GM23338 (cell line): ENCODE results near the gene PARP8. TPM values are rescaled to one million over a fixed set of nuclear protein-coding genes. Genes with fewer than 3 reads are reported as not detected.

Source experiments
- ATAC-seq: fragments of 200-7000 bp; cut with Tn5 transposase; 3 replicates; pipeline ENCODE4 v1.9.1; 2020
- DNase-seq: peaks from one replicate; pipeline ENCODE4 v3.0.0-alpha.2; 2015; ENCODE audit warnings: low spot score
- H2AFZ ChIP-seq: fragments of 200-600 bp; sonication (generic); 2 replicates; pipeline ENCODE4 v1.8.0; 2016; ENCODE audit warnings: antibody characterized with exemption, mild to moderate bottlenecking, moderate library complexity
- H3F3A ChIP-seq: fragments of 200-600 bp; sonication (generic); replicated peaks from 2 replicates; pipeline ENCODE4 v1.8.0; 2017; ENCODE audit warnings: antibody characterized with exemption, mixed run types, low read depth
- H3K27ac ChIP-seq: fragments of 200-600 bp; sonication (generic); 2 replicates; pipeline ENCODE4 v1.6.1; 2016; ENCODE audit warnings: low read depth
- H3K27me3 ChIP-seq: fragments of 200-600 bp; sonication (generic); 2 replicates; pipeline ENCODE4 v1.8.0; 2016; ENCODE audit warnings: mild to moderate bottlenecking, mixed run types, moderate library complexity; ENCODE audit not compliant: insufficient read depth
- H3K36me3 ChIP-seq: fragments of 200-600 bp; sonication (generic); 2 replicates; pipeline ENCODE4 v1.8.0; 2016; ENCODE audit warnings: mild to moderate bottlenecking; ENCODE audit not compliant: insufficient read depth
- H3K4me1 ChIP-seq: fragments of 200-600 bp; sonication (generic); 2 replicates; pipeline ENCODE4 v1.8.0; 2016; ENCODE audit warnings: mild to moderate bottlenecking, moderate library complexity; ENCODE audit not compliant: insufficient read depth
- H3K4me2 ChIP-seq: fragments of 200-600 bp; sonication (generic); 2 replicates; pipeline ENCODE4 v1.7.1; 2017; ENCODE audit warnings: mixed run types
- H3K4me3 ChIP-seq: fragments of 200-600 bp; sonication (generic); 2 replicates; pipeline ENCODE4 v1.6.1; 2016; ENCODE audit warnings: mixed run types
- H3K79me2 ChIP-seq: fragments of 200-600 bp; sonication (generic); replicated peaks from 2 replicates; pipeline ENCODE4 v1.8.0; 2017; ENCODE audit warnings: mild to moderate bottlenecking; ENCODE audit not compliant: insufficient read depth
- H3K9me2 ChIP-seq: fragments of 200-600 bp; sonication (generic); 2 replicates; pipeline ENCODE4 v1.8.0; 2017; ENCODE audit not compliant: insufficient read depth
- H4K20me1 ChIP-seq: fragments of 200-600 bp; sonication (generic); replicated peaks from 2 replicates; pipeline ENCODE4 v1.8.0; 2017; ENCODE audit warnings: mild to moderate bottlenecking; ENCODE audit not compliant: insufficient read depth
- H3K27ac Mint-ChIP-seq: 2 replicates; pipeline ENCODE4 v1.8.0; 2020; ENCODE audit warnings: inconsistent platforms, mild to moderate bottlenecking, moderate library complexity, mixed read lengths
- H3K27me3 Mint-ChIP-seq: 3 replicates; pipeline ENCODE4 v1.8.0; 2022; ENCODE audit warnings: low read depth, mild to moderate bottlenecking, moderate library complexity, mixed read lengths, inconsistent platforms; ENCODE audit not compliant: insufficient read depth, poor library complexity
- H3K36me3 Mint-ChIP-seq: 3 replicates; pipeline ENCODE4 v1.8.0; 2021; ENCODE audit warnings: low read depth, mild to moderate bottlenecking, inconsistent platforms, moderate library complexity, mixed read lengths
- H3K4me1 Mint-ChIP-seq: 3 replicates; pipeline ENCODE4 v1.8.0; 2020; ENCODE audit warnings: mild to moderate bottlenecking, inconsistent platforms, mixed read lengths
- H3K4me3 Mint-ChIP-seq: 3 replicates; pipeline ENCODE4 v1.8.0; 2021; ENCODE audit warnings: moderate library complexity, mild to moderate bottlenecking, inconsistent platforms, mixed read lengths
- H3K9me3 Mint-ChIP-seq: 3 replicates; pipeline ENCODE4 v1.8.0; 2020; ENCODE audit warnings: moderate library complexity, mild to moderate bottlenecking, inconsistent platforms, mixed read lengths
- CTCF ChIP-seq, 2 experiments: fragments of 200-600 bp in 1 of 2; sonication (generic) in 1 of 2; conservative IDR thresholded peaks; 2 replicates each; pipeline versions ENCODE4 v1.5.1 to v1.6.1; 2016 to 2017; ENCODE audit warnings: antibody characterized with exemption in 2 of 2, low read depth in 2 of 2, mild to moderate bottlenecking in 2 of 2, moderate library complexity in 1 of 2
- EZH2 ChIP-seq: fragments of 200-600 bp; sonication (generic); IDR thresholded peaks from one replicate; pipeline ENCODE4 v1.8.0; 2017; ENCODE audit warnings: antibody characterized with exemption, mild to moderate bottlenecking, low read depth; ENCODE audit not compliant: unreplicated experiment
- EZH2phosphoT487 ChIP-seq: fragments of 200-600 bp; sonication (generic); IDR thresholded peaks from one replicate; pipeline ENCODE4 v1.8.1; 2018; ENCODE audit warnings: antibody characterized with exemption; ENCODE audit not compliant: unreplicated experiment
- POLR2AphosphoS5 ChIP-seq: IDR thresholded peaks from 2 replicates; pipeline ENCODE4 v1.6.1; 2016; ENCODE audit warnings: antibody characterized with exemption, low read depth
- REST ChIP-seq: IDR thresholded peaks from one replicate; pipeline ENCODE4 v1.6.1; 2018; ENCODE audit warnings: antibody characterized with exemption; ENCODE audit not compliant: unreplicated experiment
- STAT1 ChIP-seq: IDR thresholded peaks from one replicate; pipeline ENCODE4 v1.6.1; 2016; ENCODE audit warnings: antibody characterized with exemption; ENCODE audit not compliant: unreplicated experiment
- ZNF114 ChIP-seq: fragments of 250-450 bp; sonication (Bioruptor Pico); IDR thresholded peaks from 2 replicates; pipeline ENCODE4 v1.5.0; 2020; ENCODE audit warnings: mild to moderate bottlenecking, moderate library complexity
- ZNF331 ChIP-seq: fragments of 250-450 bp; sonication (Bioruptor Pico); IDR thresholded peaks from 2 replicates; pipeline ENCODE4 v1.5.0; 2020; ENCODE audit warnings: low read depth, mild to moderate bottlenecking, moderate library complexity
- ZNF462 ChIP-seq: fragments of 250-450 bp; sonication (Bioruptor Pico); IDR thresholded peaks from 2 replicates; pipeline ENCODE4 v1.5.0; 2020; ENCODE audit warnings: mild to moderate bottlenecking, moderate library complexity
- polyA plus RNA-seq: library from polyadenylated mRNA; unstranded; fragments of >200 nt; fragmentation: Nextera tagmentation; extraction: Ambion mirVana; gene quantifications from 2 replicates; pipeline ENCODE4 v1.2.1, GENCODE V29; 2016
- total RNA-seq: library from RNA; depleted of rRNA; stranded (reverse); fragments of >200 nt; shearing (Covaris generic); gene quantifications from 2 replicates; pipeline ENCODE4 v1.2.3, GENCODE V29; 2014

PARP8 gene
- total and polyA plus RNA-seq, 2 experiments from 2014 or later = 13.0 to 25.0 TPM

- H3K36me3 ChIP-seq = no peaks in the 10 kb centered on the region
Observed at GRCh38 chr5:50878470-50878869, 212.0 kb downstream of the PARP8 start.

More at GRCh38 chr5:50878470-50878869, 212.0 kb downstream of the PARP8 start:
- no peak overlapping the region for H2AFZ ChIP-seq
- H3F3A ChIP-seq = no peaks in the 10 kb centered on the region
- no peaks in the 10 kb centered on the region for H3K4me1 ChIP-seq
- Mint-ChIP-seq H3K27me3 (peaks cover 2% of the 10 kb centered on the region), H3K4me1 (no peaks in the 10 kb centered on the region), H3K36me3 (no peaks in the 10 kb centered on the region), H3K9me3 (no peaks in the 10 kb centered on the region), H3K27ac (no peak overlapping the region), H3K4me3 (no peak overlapping the region)
- no peaks in the 10 kb centered on the region for H4K20me1 ChIP-seq
- DNase-seq = no peak
- H3K9me2 ChIP-seq = no peaks in the 10 kb centered on the region; the same call in 1 of the 2 replicates
- no peak overlapping the region for H3K4me2 ChIP-seq
- no peak overlapping the region for H3K4me3 ChIP-seq
- H3K27ac ChIP-seq = no peak overlapping the region
- no peak for ATAC-seq
- no peaks in the 10 kb centered on the region for H3K79me2 ChIP-seq
- TF ChIP-seq ZNF331 (no peak), CTCF (conservative IDR thresholded peaks at IDR 0.05; ENCODE audit: low read depth in 2 of 2) (no peak), STAT1 (no peak), POLR2AphosphoS5 (no peak), ZNF462 (CRISPR knock-in tag) (no peak), EZH2 (no peak), ZNF114 (CRISPR knock-in tag) (no peak), EZH2phosphoT487 (no peak), REST (no peak)
- no peaks in the 10 kb centered on the region for H3K27me3 ChIP-seq
